HepG2 (cell line): Measurements from ENCODE around the gene SDK2. TPM values are rescaled to one million over a fixed set of nuclear protein-coding genes. Genes with fewer than 3 reads are reported as not detected.
A peak's percentile ranks its signal among the peaks of the same experiment; 100 is the strongest.

Experiments used
- EEA1 ChIP-seq: sonication (generic); formaldehyde crosslinking; IDR thresholded peaks from 2 replicates; pipeline ENCODE4 v1.5.1; 2020; ENCODE audit warnings: mild to moderate bottlenecking, missing genetic modification reagents, borderline replicate concordance
- HOXA9 ChIP-seq: sonication (generic); formaldehyde crosslinking; IDR thresholded peaks from 2 replicates; pipeline ENCODE4 v1.8.1; 2022; ENCODE audit warnings: missing genetic modification reagents, mild to moderate bottlenecking, moderate library complexity, borderline replicate concordance
- IKZF1 ChIP-seq: fragments of 450-650 bp; IDR thresholded peaks from 2 replicates; pipeline ENCODE4 v1.7.1; 2016
- KDM5A ChIP-seq: fragments of 200-600 bp; sonication (generic); IDR thresholded peaks from 2 replicates; pipeline ENCODE4 v1.7.0; 2018; ENCODE audit warnings: antibody characterized with exemption, mild to moderate bottlenecking, low read length, borderline replicate concordance
- KMT2B ChIP-seq: IDR thresholded peaks from 2 replicates; pipeline ENCODE4 v1.6.1; 2016; ENCODE audit warnings: missing genetic modification reagents, missing compliant biosample characterization
- NCOA5 ChIP-seq: sonication (generic); formaldehyde crosslinking; IDR thresholded peaks from 2 replicates; pipeline ENCODE4 v1.4.0; 2020; ENCODE audit warnings: missing genetic modification reagents
- NFKBIZ ChIP-seq: IDR thresholded peaks from 2 replicates; pipeline ENCODE4 v1.6.1; 2018; ENCODE audit warnings: missing genetic modification reagents, missing compliant biosample characterization
- NR1H2 ChIP-seq: sonication (generic); formaldehyde crosslinking; IDR thresholded peaks from 2 replicates; pipeline ENCODE4 v1.8.1; 2022; ENCODE audit warnings: low read depth, missing genetic modification reagents, borderline replicate concordance
- POLR2G ChIP-seq: fragments of 200-400 bp; formaldehyde crosslinking; IDR thresholded peaks from 2 replicates; pipeline ENCODE4 v1.6.1; 2018; ENCODE audit warnings: mild to moderate bottlenecking, low read depth, low read length, moderate library complexity
- PRPF4 ChIP-seq: fragments of 200-400 bp; formaldehyde crosslinking; IDR thresholded peaks from 2 replicates; pipeline ENCODE4 v1.6.1; 2016; ENCODE audit warnings: low read length, low read depth; ENCODE audit not compliant: poor library complexity, severe bottlenecking
- RORA ChIP-seq: sonication (generic); formaldehyde crosslinking; IDR thresholded peaks from 2 replicates; pipeline ENCODE4 v1.5.0; 2020; ENCODE audit warnings: mild to moderate bottlenecking, missing genetic modification reagents, moderate library complexity
- SPEN ChIP-seq: sonication (generic); formaldehyde crosslinking; IDR thresholded peaks from 2 replicates; pipeline ENCODE4 v1.5.1; 2020; ENCODE audit warnings: low read depth, mild to moderate bottlenecking, missing genetic modification reagents
- TBX3 ChIP-seq: fragments of 450-650 bp; IDR thresholded peaks from 2 replicates; pipeline ENCODE4 v1.6.1; 2017; ENCODE audit warnings: antibody characterized with exemption, mild to moderate bottlenecking, inconsistent platforms, borderline replicate concordance
- ZBTB1 ChIP-seq: sonication (generic); formaldehyde crosslinking; IDR thresholded peaks from 2 replicates; pipeline ENCODE4 v1.4.0; 2020; ENCODE audit warnings: missing genetic modification reagents, borderline replicate concordance
- ZNF263 ChIP-seq: sonication (generic); formaldehyde crosslinking; IDR thresholded peaks from 2 replicates; pipeline ENCODE4 v1.4.0; 2020; ENCODE audit warnings: missing genetic modification reagents
- ZNF281 ChIP-seq: sonication (generic); formaldehyde crosslinking; IDR thresholded peaks from 2 replicates; pipeline ENCODE4 v1.4.0; 2020; ENCODE audit warnings: missing genetic modification reagents, borderline replicate concordance
- ZNF326 ChIP-seq: sonication (generic); formaldehyde crosslinking; IDR thresholded peaks from 2 replicates; pipeline ENCODE4 v1.4.0; 2020; ENCODE audit warnings: missing genetic modification reagents, borderline replicate concordance
- ZNF460 ChIP-seq: sonication (generic); formaldehyde crosslinking; IDR thresholded peaks from 2 replicates; pipeline ENCODE4 v1.5.1; 2020; ENCODE audit warnings: missing genetic modification reagents, mild to moderate bottlenecking, borderline replicate concordance
- ZNF484 ChIP-seq: sonication (generic); formaldehyde crosslinking; IDR thresholded peaks from 2 replicates; pipeline ENCODE4 v1.5.1; 2020; ENCODE audit warnings: mild to moderate bottlenecking, low read depth, missing genetic modification reagents, borderline replicate concordance
- ZNF547 ChIP-seq: sonication (generic); formaldehyde crosslinking; IDR thresholded peaks from 2 replicates; pipeline ENCODE4 v1.5.1; 2020; ENCODE audit warnings: mild to moderate bottlenecking, missing genetic modification reagents
- ZNF737 ChIP-seq: sonication (generic); formaldehyde crosslinking; IDR thresholded peaks from 2 replicates; pipeline ENCODE4 v1.5.0; 2020; ENCODE audit warnings: missing genetic modification reagents, mild to moderate bottlenecking, borderline replicate concordance
- ZSCAN30 ChIP-seq: sonication (generic); formaldehyde crosslinking; IDR thresholded peaks from 2 replicates; pipeline ENCODE4 v1.5.0; 2020; ENCODE audit warnings: mild to moderate bottlenecking, missing genetic modification reagents
- ZXDC ChIP-seq: sonication (generic); formaldehyde crosslinking; IDR thresholded peaks from 2 replicates; pipeline ENCODE4 v1.5.0; 2020; ENCODE audit warnings: mild to moderate bottlenecking, missing genetic modification reagents
- polyA plus RNA-seq, 8 experiments: library from polyadenylated mRNA; depleted of rRNA in 3 of 8; stranded (reverse) in 7 of 8; unstranded in 1 of 8; fragments of >200 nt; fragmentation: Illumina TruSeq in 4 of 8; extraction: Trizol in 4 of 8; gene quantifications; 2 replicates each; pipeline versions ENCODE4 v1.2.1 to v1.2.3, GENCODE V29; 2011 to 2016; ENCODE audit warnings: low read depth in 4 of 8, missing spikeins in 1 of 8, mixed read lengths in 1 of 8; ENCODE audit not compliant: insufficient read depth in 1 of 8
- total RNA-seq, 5 experiments: library from RNA; depleted of rRNA; stranded (reverse); fragments of >200 nt; fragmentation: Illumina TruSeq; extraction: Trizol; gene quantifications; 2 replicates each; pipeline ENCODE4 v1.2.3, GENCODE V29; 2016; ENCODE audit warnings: low read depth in 1 of 5
- TF ChIP-seq, protein P1 (sequence below): sonication (generic); formaldehyde crosslinking; conservative IDR thresholded peaks from 2 replicates; pipeline ENCODE4 v1.4.0; 2020; ENCODE audit warnings: missing genetic modification reagents

Gene SDK2
- total and polyA plus RNA-seq, 2 of the 13 experiments (the other 11 are each of a cell fraction or from before 2014, with no cell fraction given): not detected

GRCh38 chr17:73297934-73298861 lies 346.0 kb downstream of the SDK2 start (continued):
- TF ChIP-seq ZNF281 (CRISPR knock-in tag) (no peak), ZNF460 (CRISPR knock-in tag) (no peak), PRPF4 (peak; percentile 42), HOXA9 (CRISPR knock-in tag) (no peak), TBX3 (no peak), POLR2G (no peak), KMT2B (no peak), EEA1 (no peak), KDM5A (no peak), SPEN (CRISPR knock-in tag) (no peak), ZXDC (no peak), ZNF737 (CRISPR knock-in tag) (no peak), NCOA5 (CRISPR knock-in tag) (no peak), ZNF547 (no peak), ZSCAN30 (CRISPR knock-in tag) (no peak), NFKBIZ (CRISPR knock-in tag) (no peak), ZNF263 (CRISPR knock-in tag) (0 out of 2 replicates have a peak, but pooled peaks have one; percentile 17), ZNF484 (CRISPR knock-in tag) (no peak), RORA (CRISPR knock-in tag) (no peak), NR1H2 (CRISPR knock-in tag) (no peak), ZNF326 (CRISPR knock-in tag) (no peak), ZBTB1 (CRISPR knock-in tag) (no peak), IKZF1 (no peak)
- TF ChIP-seq, protein P1, sequence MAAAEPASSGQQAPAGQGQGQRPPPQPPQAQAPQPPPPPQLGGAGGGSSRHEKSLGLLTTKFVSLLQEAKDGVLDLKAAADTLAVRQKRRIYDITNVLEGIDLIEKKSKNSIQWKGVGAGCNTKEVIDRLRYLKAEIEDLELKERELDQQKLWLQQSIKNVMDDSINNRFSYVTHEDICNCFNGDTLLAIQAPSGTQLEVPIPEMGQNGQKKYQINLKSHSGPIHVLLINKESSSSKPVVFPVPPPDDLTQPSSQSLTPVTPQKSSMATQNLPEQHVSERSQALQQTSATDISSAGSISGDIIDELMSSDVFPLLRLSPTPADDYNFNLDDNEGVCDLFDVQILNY: no peak
